GM12878 (cell line): Measurements from ENCODE around the gene DIP2A. TPM values are rescaled to one million over a fixed set of nuclear protein-coding genes. Genes with fewer than 3 reads are reported as not detected.

ENCODE experiments used
- ATAC-seq: fragments of 200-7000 bp; cut with Tn5 transposase; 3 replicates; pipeline ENCODE4 v1.9.1; 2020; ENCODE audit warnings: mild to moderate bottlenecking, moderate library complexity
- BruUV-seq: library from RNA; stranded (reverse); fragments of 400-500 nt; replicated peaks from 2 replicates; lab custom pipeline; 2021; lab: Mats Ljungman, UMichigan
- CTCF ChIA-PET: fragments of 300-600 bp; sonication (Branson Sonifier 250); formaldehyde crosslinking; extraction: SDS; loops from one replicate; lab custom pipeline; 2021; ENCODE audit warnings: inconsistent platforms; lab: Yijun Ruan, JAX
- POLR2A ChIA-PET: fragments of 350-600 bp; formaldehyde crosslinking; extraction: SDS; loops from one replicate; lab custom pipeline; 2021; ENCODE audit warnings: inconsistent platforms; lab: Charles Lee
- RAD21 ChIA-PET: fragments of 300-600 bp; sonication (Branson Sonifier 250); formaldehyde crosslinking; loops from one replicate; lab custom pipeline; 2023; ENCODE audit warnings: antibody characterized with exemption; ENCODE audit not compliant: unreplicated experiment; lab: Charles Lee
- SMC1A ChIA-PET: fragments of 300-600 bp; sonication (Branson Sonifier 250); formaldehyde crosslinking; loops from one replicate; lab custom pipeline; 2023; ENCODE audit not compliant: unreplicated experiment, uncharacterized antibody; lab: Charles Lee
- DNase-seq: peaks from one replicate; pipeline ENCODE4 v3.0.0-alpha.2; 2011; ENCODE audit warnings: low read depth, low spot score
- FAIRE-seq: peaks from 3 replicates; lab custom pipeline; 2011; peaks lifted over from hg19 to GRCh38; lab: Jason Lieb, UNC
- H2AFZ ChIP-seq: 2 replicates; pipeline ENCODE4 v1.6.0; 2011; ENCODE audit warnings: low read depth, low read length, control low read depth; ENCODE audit not compliant: control insufficient read depth
- H3K27ac ChIP-seq: 2 replicates; pipeline ENCODE4 v1.5.1; 2011; ENCODE audit warnings: control low read depth; ENCODE audit not compliant: control insufficient read depth, insufficient read depth
- H3K27me3 ChIP-seq, 2 experiments: replicated peaks in 1 of 2; 2 replicates each; pipeline versions ENCODE4 v1.6.0 to v1.6.1; 2011; ENCODE audit warnings: low read length in 1 of 2; ENCODE audit not compliant: control insufficient read depth in 2 of 2, insufficient read depth in 2 of 2
- H3K36me3 ChIP-seq, 2 experiments: 2 replicates each; pipeline ENCODE4 v1.5.1; 2011; ENCODE audit warnings: low read length in 1 of 2; ENCODE audit not compliant: control insufficient read depth in 2 of 2, insufficient read depth in 2 of 2
- H3K4me1 ChIP-seq: 2 replicates; pipeline ENCODE4 v1.6.1; 2011; ENCODE audit warnings: mild to moderate bottlenecking, low read length, moderate library complexity, mixed read lengths; ENCODE audit not compliant: control insufficient read depth, insufficient read depth
- H3K4me2 ChIP-seq: 2 replicates; pipeline ENCODE4 v1.6.0; 2011; ENCODE audit warnings: control low read depth; ENCODE audit not compliant: control insufficient read depth, insufficient read depth
- H3K4me3 ChIP-seq: fragments of 200-600 bp; sonication (generic); 2 replicates; pipeline ENCODE4 v1.5.1; 2016
- H3K79me2 ChIP-seq: 2 replicates; pipeline ENCODE4 v1.6.0; 2011; ENCODE audit warnings: low read length; ENCODE audit not compliant: control insufficient read depth, insufficient read depth
- H3K9ac ChIP-seq: 2 replicates; pipeline ENCODE4 v1.8.0; 2011; ENCODE audit warnings: low read length, control low read depth, mixed read lengths; ENCODE audit not compliant: control insufficient read depth, insufficient read depth
- H3K9me3 ChIP-seq: replicated peaks from 3 replicates; pipeline ENCODE4 v1.5.1; 2011; ENCODE audit warnings: mild to moderate bottlenecking, low read length; ENCODE audit not compliant: control insufficient read depth, insufficient read depth
- H4K20me1 ChIP-seq: 2 replicates; pipeline ENCODE4 v1.6.0; 2011; ENCODE audit not compliant: control insufficient read depth, insufficient read depth
- BCLAF1 ChIP-seq: fragments of 450-650 bp; IDR thresholded peaks from 2 replicates; pipeline ENCODE4 v1.6.1; 2017; ENCODE audit warnings: antibody characterized with exemption, mild to moderate bottlenecking, moderate library complexity
- CHD2 ChIP-seq: IDR thresholded peaks from 2 replicates; pipeline ENCODE4 v1.6.1; 2011; ENCODE audit warnings: low read depth, low read length, improper control_type of control experiment, borderline replicate concordance
- E2F8 ChIP-seq: fragments of 450-650 bp; IDR thresholded peaks from 2 replicates; pipeline ENCODE4 v1.6.1; 2018; ENCODE audit warnings: mild to moderate bottlenecking, low read depth, moderate library complexity; ENCODE audit not compliant: partially characterized antibody
- IRF3 ChIP-seq: fragments of 450-650 bp; IDR thresholded peaks from 2 replicates; pipeline ENCODE4 v1.6.1; 2014; ENCODE audit warnings: mild to moderate bottlenecking
- SMAD5 ChIP-seq: IDR thresholded peaks from 2 replicates; pipeline ENCODE4 v1.6.1; 2016; ENCODE audit warnings: antibody characterized with exemption, low read depth
- SPI1 ChIP-seq: IDR thresholded peaks from 2 replicates; pipeline ENCODE4 v1.6.1; 2011; ENCODE audit warnings: low read depth, mild to moderate bottlenecking, low read length, moderate library complexity, borderline replicate concordance; ENCODE audit not compliant: insufficient read depth
- ZBTB33 ChIP-seq: fragments of 450-650 bp; IDR thresholded peaks from 2 replicates; pipeline ENCODE4 v1.6.1; 2017; ENCODE audit warnings: mild to moderate bottlenecking
- WGBS: methylation state at CpG from one replicate; pipeline ENCODE4 v1.1.6; 2016; ENCODE audit warnings: low lambda C conversion rate; ENCODE audit not compliant: insufficient replicate concordance, insufficient coverage; ENCODE audit errors: missing lambda C conversion rate; 5-methylcytosine and 5-hydroxymethylcytosine counted together
- in situ Hi-C: fragments of 300-500 bp; cut with MboI; formaldehyde crosslinking; loops from 9 replicates; pipeline ENCODE4 v1.14.3; 2018; ENCODE audit warnings: mixed read lengths
- intact Hi-C: fragments of 100-400 bp; cut with micrococcal nuclease; formaldehyde crosslinking; loops from one replicate; pipeline ENCODE4 v1.14.2; 2022; ENCODE audit not compliant: unreplicated experiment
- polyA plus RNA-seq, 11 experiments: library from polyadenylated mRNA; depleted of rRNA in 4 of 11; unstranded in 6 of 11; stranded (reverse) in 5 of 11; fragments of >200 nt; fragmentation: Nextera tagmentation in 4 of 11; fragmentation: Illumina TruSeq in 1 of 11; extraction: Ambion mirVana in 4 of 11; extraction: Trizol in 1 of 11; gene quantifications; 1 replicate in 1 of 11; 2 replicates in 10 of 11; pipeline versions ENCODE4 v1.2.1 to v1.2.3, GENCODE V29; 2011 to 2016; ENCODE audit warnings: inconsistent platforms in 2 of 11, missing spikeins in 2 of 11, low read depth in 1 of 11
- total RNA-seq, 4 experiments: library from RNA; depleted of rRNA in 3 of 4; stranded (reverse); fragments of >200 nt in 3 of 4; fragmentation: Illumina TruSeq in 1 of 4; extraction: Trizol in 1 of 4; gene quantifications; 2 replicates each; pipeline versions ENCODE4 v1.2.1 to v1.2.3, GENCODE V29; 2013 to 2021

Gene DIP2A
- total and polyA plus RNA-seq, 10 of the 15 experiments (the other 5 are each of a cell fraction or from before 2014, with no cell fraction given): 1.7 to 25.5 (median 12.2) TPM

GRCh38 chr21:46552274-46552673 lies 93.6 kb downstream of the DIP2A start (continued):
- no peak for TF ChIP-seq E2F8

GRCh38 chr21:46552865-46553379 lies 94.2 kb downstream of the DIP2A start:
- CTCF ChIA-PET: no interaction called here
- no peak for ATAC-seq
- no peak for TF ChIP-seq BCLAF1
- no peak for TF ChIP-seq SPI1
- TF ChIP-seq ZBTB33: no peak
- TF ChIP-seq IRF3: no peak
- no peak for TF ChIP-seq CHD2
- no peak for TF ChIP-seq SMAD5
- in situ Hi-C loops (no loop called here), intact Hi-C loops (no loop called here)
- H3K27me3 ChIP-seq: no peaks in the 10 kb centered on the region
- no peak for DNase-seq
- no TSS peak for BruUV-seq
- RAD21 ChIA-PET: interaction anchor here (0.8 kb wide), 1 partner anchor 49 kb away, joined by 3 read pairs; no protein-coding TSS in a partner anchor
- no peak overlapping the region for H3K9ac ChIP-seq
- POLR2A ChIA-PET: no interaction called here
- no peak overlapping the region for H2AFZ ChIP-seq
- SMC1A ChIA-PET: no interaction called here
- no peaks in the 10 kb centered on the region; the same call in 1 of the 2 replicates for H3K4me1 ChIP-seq
- no peaks in the 10 kb centered on the region for H4K20me1 ChIP-seq
- H3K79me2 ChIP-seq: no peaks in the 10 kb centered on the region
- peaks cover 4 to 12% of the 10 kb centered on the region in 2 experiments; a peak in 3 of 4 replicates for H3K36me3 ChIP-seq
- FAIRE-seq: no peak
- no peak overlapping the region for H3K4me3 ChIP-seq
- H3K4me2 ChIP-seq: no peak overlapping the region
- WGBS: 99% methylated on average over 5 of the region's 5 CpGs
- H3K27ac ChIP-seq: no peak overlapping the region
- H3K9me3 ChIP-seq: no peaks in the 10 kb centered on the region
